ENCODE results near the gene NDST1.

Gene NDST1

DNA sequence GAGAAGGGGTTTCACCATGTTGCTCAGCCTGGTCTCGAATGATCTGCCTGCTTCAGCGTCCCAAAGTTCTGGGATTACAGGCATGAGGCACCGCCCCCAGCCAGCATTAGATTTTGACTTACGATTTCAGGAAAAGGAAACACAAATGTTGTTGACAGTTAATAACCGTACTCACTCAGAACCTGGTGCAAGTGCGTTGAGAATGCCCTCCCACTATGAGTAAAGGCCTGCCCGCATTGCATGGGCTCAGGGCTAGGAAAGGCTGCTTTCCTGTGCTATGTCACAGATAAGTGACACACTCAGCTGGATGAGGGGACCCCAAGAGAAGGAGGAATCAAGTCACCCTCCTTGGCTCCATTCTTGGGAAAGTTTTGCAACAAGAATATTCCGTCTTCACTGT lies 42.4 kb downstream of the NDST1 start:
- DNase-seq: no peak

GRCh38 chr5:150551066-150551465 lies 43.1 kb downstream of the NDST1 start:
- no peak for DNase-seq

- DNase-seq: no peak
Observed at GRCh38 chr5:150553402-150553801, 45.5 kb downstream of the NDST1 start.

GRCh38 chr5:150553911-150554310 lies 46.0 kb downstream of the NDST1 start:
- DNase-seq: no peak

GRCh38 chr5:150554857-150555256 lies 46.9 kb downstream of the NDST1 start:
- no peak for DNase-seq

DNA sequence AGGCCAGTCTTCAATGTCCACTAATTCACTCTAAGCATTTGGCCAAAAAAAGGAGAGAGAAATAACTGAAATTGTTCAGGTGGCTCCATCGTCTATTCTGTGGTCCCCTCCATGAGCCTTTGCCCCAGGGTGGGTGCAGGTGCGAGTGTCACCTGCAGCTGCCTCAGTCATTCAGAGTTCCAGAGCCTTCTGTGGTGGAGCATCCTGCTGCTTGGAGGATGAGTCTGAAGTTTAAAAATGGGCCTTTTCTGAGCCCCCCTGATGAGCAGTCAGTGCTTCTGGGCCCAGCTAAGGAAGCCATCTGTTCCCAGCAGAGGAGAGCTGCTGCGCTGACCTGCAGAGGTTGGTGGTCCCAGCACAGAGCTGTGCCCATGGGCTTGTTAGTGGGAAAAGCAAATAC lies 48.2 kb downstream of the NDST1 start:
- no peak for DNase-seq

GRCh38 chr5:150556859-150557508 lies 49.1 kb downstream of the NDST1 start:
- no peak for DNase-seq

DNA sequence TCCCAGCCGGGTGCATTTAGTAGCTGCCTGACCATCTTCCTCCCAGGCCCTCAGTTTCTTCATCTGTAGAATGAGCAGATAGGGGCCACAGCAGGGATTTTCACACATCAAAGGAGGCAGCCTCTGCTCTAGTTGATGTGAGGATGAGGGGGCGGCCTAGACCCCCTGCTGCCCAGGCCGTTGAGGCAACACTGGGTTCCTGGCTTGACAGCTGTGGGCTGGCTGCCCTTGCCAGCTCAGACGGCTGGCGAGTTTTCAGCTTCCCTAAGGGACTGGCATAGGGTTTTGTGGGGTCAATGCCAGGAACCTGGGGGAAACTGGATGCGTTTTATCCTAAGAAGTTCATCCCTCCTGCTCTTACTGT lies 49.6 kb downstream of the NDST1 start:
- no peak for DNase-seq

GRCh38 chr5:150558088-150558621 lies 50.2 kb downstream of the NDST1 start:
- no peak for DNase-seq

DNA sequence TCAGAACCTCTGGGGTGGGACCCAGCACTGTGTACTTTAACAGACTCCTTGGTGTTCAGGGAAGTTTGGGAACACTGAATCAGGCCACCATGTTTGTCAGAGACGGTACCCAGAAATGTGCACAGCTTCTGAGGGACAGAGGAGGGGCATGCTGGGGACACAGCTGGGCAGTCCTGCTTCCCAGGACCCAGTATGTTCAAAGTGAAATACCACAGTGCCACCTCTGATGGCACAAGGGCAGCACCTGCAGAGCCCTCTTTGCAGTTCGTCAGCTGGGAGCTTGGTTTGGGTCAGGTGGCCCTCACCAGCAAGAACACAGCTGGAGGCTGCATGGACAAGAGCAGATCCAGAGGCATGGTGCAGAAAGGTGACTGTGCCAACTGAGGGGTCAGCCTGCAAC lies 51.2 kb downstream of the NDST1 start:
- no peak for DNase-seq

GRCh38 chr5:150559701-150560100 lies 51.8 kb downstream of the NDST1 start:
- no peak for DNase-seq

GRCh38 chr5:150560401-150561191 lies 52.7 kb downstream of the NDST1 start:
- DNase-seq: peak; percentile 94

DNA sequence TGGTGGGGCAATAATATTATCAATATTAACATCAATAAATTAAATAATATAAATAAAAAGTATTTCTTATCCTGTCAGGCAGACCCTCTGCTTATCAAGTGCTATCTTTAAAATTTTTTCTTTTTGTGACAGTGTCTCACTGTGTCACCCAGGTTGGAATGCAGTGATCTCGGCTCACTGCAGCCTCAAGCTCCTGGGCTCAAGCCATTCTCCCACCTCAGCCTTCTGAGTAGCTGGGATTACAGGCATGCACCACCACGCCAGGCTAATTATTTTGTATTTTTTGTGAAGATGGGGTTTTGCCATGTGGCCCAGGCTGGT lies 53.2 kb downstream of the NDST1 start:
- DNase-seq: no peak

- no peak for DNase-seq
Observed at GRCh38 chr5:150561571-150562275, 53.8 kb downstream of the NDST1 start.

- DNase-seq: peak; percentile 34
Observed at GRCh38 chr5:150562832-150563231, 54.9 kb downstream of the NDST1 start.

DNA sequence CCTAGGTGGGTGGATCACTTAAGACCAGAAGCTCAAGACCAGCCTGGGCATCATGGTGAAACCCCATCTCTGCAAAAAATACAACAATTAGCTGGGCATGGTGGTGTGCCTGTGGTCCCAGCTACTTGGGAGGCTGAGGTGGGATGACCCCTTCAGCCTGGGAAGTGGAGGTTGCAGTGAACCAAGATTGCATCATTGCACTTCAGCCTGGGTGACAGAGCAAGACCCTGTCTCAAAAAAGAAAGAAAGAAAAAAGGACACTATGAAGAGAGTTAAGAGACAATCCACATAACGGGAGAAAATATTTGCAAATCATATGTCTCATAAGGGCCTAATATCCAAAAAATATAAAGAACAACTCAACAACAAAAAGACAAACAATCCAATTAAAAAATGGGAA lies 57.9 kb downstream of the NDST1 start:
- DNase-seq: no peak

- DNase-seq: no peak
Observed at GRCh38 chr5:150567031-150567717, 59.2 kb downstream of the NDST1 start.

DNA sequence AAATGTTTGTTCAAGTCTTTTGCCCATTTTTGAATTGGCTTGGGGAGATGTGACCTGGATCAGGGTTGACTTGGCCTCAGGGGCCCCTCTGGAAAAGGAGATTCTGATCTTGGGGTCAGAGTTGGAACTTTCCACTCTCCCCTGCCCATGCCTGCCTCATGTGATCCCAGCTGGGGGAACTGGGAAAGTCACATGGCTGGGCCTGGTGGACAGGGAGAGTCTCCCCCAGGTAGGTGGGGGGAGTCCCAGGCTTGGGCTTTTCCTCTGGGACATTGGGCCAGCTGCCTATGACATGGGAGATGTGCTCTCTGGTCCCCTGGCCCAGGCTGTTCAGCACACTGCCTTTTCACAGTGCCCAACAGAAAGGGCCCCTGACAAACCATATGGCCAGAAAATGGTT lies 60.7 kb downstream of the NDST1 start:
- DNase-seq: no peak

- DNase-seq: no peak
Observed at GRCh38 chr5:150570333-150570732, 62.4 kb downstream of the NDST1 start.

GRCh38 chr5:150571836-150572235 lies 63.9 kb downstream of the NDST1 start:
- no peak for DNase-seq

DNA sequence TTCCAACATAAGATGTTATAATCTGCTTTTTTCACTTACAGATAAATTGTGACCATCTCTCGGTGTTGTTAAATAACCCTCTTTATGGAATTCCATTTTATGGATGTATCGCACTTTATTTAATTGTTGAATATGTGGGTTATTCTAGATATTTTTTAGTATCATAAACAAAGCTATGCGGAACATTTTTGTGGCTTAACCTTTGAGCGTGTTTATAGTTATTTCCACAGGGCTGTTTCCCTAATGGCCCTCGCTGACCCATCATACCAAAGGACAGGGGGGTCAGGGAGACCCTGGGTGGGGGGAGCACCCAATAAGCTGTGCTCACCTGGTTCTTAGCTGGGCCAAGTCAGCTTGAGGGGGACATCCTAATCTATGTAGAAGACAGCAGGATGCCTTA lies 65.3 kb downstream of the NDST1 start:
- DNase-seq: no peak

GRCh38 chr5:150573867-150574817 lies 66.2 kb downstream of the NDST1 start:
- DNase-seq: no peak

Measured in stimulated activated CD8-positive, alpha-beta memory T cell treated with anti-CD3 and anti-CD28 coated beads, Interleukin-4, amount 100 ng/mL, for 48 hours (primary cell).